GM10248 (cell line): ENCODE data around the gene NOC3L.

Experiments
- CTCF ChIA-PET: fragments of 300-600 bp; sonication (Branson Sonifier 250); formaldehyde crosslinking; extraction: SDS; loops from one replicate; lab custom pipeline; 2021; ENCODE audit warnings: antibody characterized with exemption; lab: Yijun Ruan, JAX
- POLR2A ChIA-PET: fragments of 350-650 bp; sonication (Branson Sonifier 250); formaldehyde crosslinking; extraction: SDS; loops from one replicate; lab custom pipeline; 2020; ENCODE audit warnings: antibody characterized with exemption; lab: Yijun Ruan, JAX
- DNase-seq: peaks from one replicate; pipeline ENCODE4 v3.0.0; 2012; ENCODE audit errors: extremely low spot score
- CTCF ChIP-seq: IDR thresholded peaks from 2 replicates; pipeline ENCODE4 v1.5.1; 2012; ENCODE audit warnings: mild to moderate bottlenecking, low read depth; ENCODE audit errors: extremely low read depth, missing control alignments, control extremely low read depth

Gene NOC3L

GRCh38 chr10:94383530-94383929 lies 20.8 kb upstream of the NOC3L start:
- no peak for TF ChIP-seq CTCF
- no peak for DNase-seq
- POLR2A ChIA-PET = no interaction called here
- CTCF ChIA-PET = interaction anchor here (1.6 kb wide), 1 partner anchor 60 kb away, joined by 3 read pairs; no protein-coding TSS in a partner anchor

- no peak for DNase-seq
- POLR2A ChIA-PET = no interaction called here
- TF ChIP-seq CTCF = no peak
- CTCF ChIA-PET = interaction anchor here (0.9 kb wide), 1 partner anchor 15 kb away, joined by 4 read pairs; no protein-coding TSS in a partner anchor
These were observed 14.1 kb upstream of the NOC3L start for GRCh38 chr10:94376865-94377264.

- ChIA-PET CTCF (no interaction called here), POLR2A (no interaction called here)
- TF ChIP-seq CTCF = no peak
- no peak for DNase-seq
These were observed 12.6 kb upstream of the NOC3L start for GRCh38 chr10:94375374-94375773.

- ChIA-PET POLR2A (no interaction called here), CTCF (interaction anchor here (1.0 to 1.5 kb wide), 2 partner anchors 8 to 20 kb away, joined by 3 to 5 read pairs; no protein-coding TSS in a partner anchor)
- TF ChIP-seq CTCF = no peak
- no peak for DNase-seq
These were observed 7.8 kb upstream of the NOC3L start for GRCh38 chr10:94370501-94370900.

- ChIA-PET CTCF (interaction anchor here (1.8 to 3.0 kb wide), 2 partner anchors 47 to 78 kb away, joined by 4 to 9 read pairs; no protein-coding TSS in a partner anchor), POLR2A (no interaction called here)
- no peak for TF ChIP-seq CTCF
- no peak for DNase-seq
These were observed 3.6 kb upstream of the NOC3L start for GRCh38 chr10:94366382-94366781.

- no peak for DNase-seq
- no peak for TF ChIP-seq CTCF
- ChIA-PET POLR2A (no interaction called here), CTCF (interaction anchor here (1.2 to 1.4 kb wide), 3 partner anchors 8 to 30 kb away, joined by 3 to 4 read pairs (median 3); no protein-coding TSS in a partner anchor)
These were observed 1.7 kb upstream of the NOC3L start for GRCh38 chr10:94364482-94364881.
